Neural cell (in vitro differentiated cells): ENCODE measurements around the gene TSPAN32.

Experiments used
- EZH2 ChIP-seq: fragments of 200-600, 300-800 bp; shearing (Covaris generic), sonication (generic); IDR thresholded peaks from 2 replicates; pipeline ENCODE4 v1.6.1; 2014; ENCODE audit warnings: antibody characterized with exemption, low read length, borderline replicate concordance, mild to moderate bottlenecking; ENCODE audit not compliant: insufficient read depth, poor library complexity, severe bottlenecking
- MXI1 ChIP-seq: fragments of 450-650 bp; conservative IDR thresholded peaks from 2 replicates; pipeline ENCODE4 v1.6.1; 2014; ENCODE audit warnings: antibody characterized with exemption, mild to moderate bottlenecking; ENCODE audit not compliant: poor library complexity, severe bottlenecking
- RAD21 ChIP-seq: fragments of 450-650 bp; conservative IDR thresholded peaks from 2 replicates; pipeline ENCODE4 v1.6.1; 2014; ENCODE audit warnings: antibody characterized with exemption, mild to moderate bottlenecking, moderate library complexity
- TAF1 ChIP-seq: IDR thresholded peaks from 2 replicates; pipeline ENCODE4 v1.6.1; 2012; ENCODE audit warnings: low read depth
- TF ChIP-seq, protein P1 (sequence below): fragments of 450-650 bp; IDR thresholded peaks from 2 replicates; pipeline ENCODE4 v1.5.1; 2014; ENCODE audit warnings: antibody characterized with exemption, mild to moderate bottlenecking, moderate library complexity; ENCODE audit not compliant: poor library complexity, severe bottlenecking
- TF ChIP-seq, protein P2 (sequence below): IDR thresholded peaks from 2 replicates; pipeline ENCODE4 v1.6.1; 2012; ENCODE audit warnings: borderline replicate concordance

DNA sequence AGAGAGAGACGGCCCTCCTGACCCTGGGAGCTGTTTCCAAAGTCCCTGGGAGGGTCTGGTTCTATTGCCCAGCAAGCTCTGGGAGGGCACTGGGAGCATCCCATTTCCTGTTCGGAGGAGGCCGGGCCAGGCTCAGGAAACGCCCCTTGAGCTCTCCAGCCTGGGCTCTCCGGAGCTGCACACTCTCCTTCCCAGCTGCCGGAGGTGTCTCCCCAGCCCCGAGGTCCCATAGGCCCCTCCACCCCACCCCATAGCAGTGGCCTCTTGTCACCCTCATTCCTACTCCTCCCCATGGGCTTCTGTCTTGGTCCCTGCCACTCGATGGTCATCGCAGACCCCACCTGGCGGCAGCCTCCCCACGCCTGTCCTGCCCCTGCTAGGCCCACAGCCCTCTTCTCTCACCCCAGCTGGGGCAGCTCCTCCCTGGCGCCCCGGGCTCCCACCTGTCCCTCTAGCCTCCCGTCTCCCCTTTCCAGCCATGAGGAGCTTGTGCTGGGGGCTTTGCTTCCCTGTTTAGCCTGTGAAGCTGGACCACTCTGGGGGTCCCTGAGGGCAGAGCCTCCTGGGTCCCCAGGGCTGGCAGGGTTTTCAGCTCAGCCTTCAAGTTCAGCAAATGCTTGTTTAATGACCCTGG, 2.8 kb downstream of the TSPAN32 start:
- TF ChIP-seq EZH2, result no peak
- TF ChIP-seq, protein P1, sequence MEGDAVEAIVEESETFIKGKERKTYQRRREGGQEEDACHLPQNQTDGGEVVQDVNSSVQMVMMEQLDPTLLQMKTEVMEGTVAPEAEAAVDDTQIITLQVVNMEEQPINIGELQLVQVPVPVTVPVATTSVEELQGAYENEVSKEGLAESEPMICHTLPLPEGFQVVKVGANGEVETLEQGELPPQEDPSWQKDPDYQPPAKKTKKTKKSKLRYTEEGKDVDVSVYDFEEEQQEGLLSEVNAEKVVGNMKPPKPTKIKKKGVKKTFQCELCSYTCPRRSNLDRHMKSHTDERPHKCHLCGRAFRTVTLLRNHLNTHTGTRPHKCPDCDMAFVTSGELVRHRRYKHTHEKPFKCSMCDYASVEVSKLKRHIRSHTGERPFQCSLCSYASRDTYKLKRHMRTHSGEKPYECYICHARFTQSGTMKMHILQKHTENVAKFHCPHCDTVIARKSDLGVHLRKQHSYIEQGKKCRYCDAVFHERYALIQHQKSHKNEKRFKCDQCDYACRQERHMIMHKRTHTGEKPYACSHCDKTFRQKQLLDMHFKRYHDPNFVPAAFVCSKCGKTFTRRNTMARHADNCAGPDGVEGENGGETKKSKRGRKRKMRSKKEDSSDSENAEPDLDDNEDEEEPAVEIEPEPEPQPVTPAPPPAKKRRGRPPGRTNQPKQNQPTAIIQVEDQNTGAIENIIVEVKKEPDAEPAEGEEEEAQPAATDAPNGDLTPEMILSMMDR, result no peak
- TF ChIP-seq RAD21, result no peak
- no peak for TF ChIP-seq TAF1
- TF ChIP-seq MXI1, result no peak
- TF ChIP-seq, protein P2, sequence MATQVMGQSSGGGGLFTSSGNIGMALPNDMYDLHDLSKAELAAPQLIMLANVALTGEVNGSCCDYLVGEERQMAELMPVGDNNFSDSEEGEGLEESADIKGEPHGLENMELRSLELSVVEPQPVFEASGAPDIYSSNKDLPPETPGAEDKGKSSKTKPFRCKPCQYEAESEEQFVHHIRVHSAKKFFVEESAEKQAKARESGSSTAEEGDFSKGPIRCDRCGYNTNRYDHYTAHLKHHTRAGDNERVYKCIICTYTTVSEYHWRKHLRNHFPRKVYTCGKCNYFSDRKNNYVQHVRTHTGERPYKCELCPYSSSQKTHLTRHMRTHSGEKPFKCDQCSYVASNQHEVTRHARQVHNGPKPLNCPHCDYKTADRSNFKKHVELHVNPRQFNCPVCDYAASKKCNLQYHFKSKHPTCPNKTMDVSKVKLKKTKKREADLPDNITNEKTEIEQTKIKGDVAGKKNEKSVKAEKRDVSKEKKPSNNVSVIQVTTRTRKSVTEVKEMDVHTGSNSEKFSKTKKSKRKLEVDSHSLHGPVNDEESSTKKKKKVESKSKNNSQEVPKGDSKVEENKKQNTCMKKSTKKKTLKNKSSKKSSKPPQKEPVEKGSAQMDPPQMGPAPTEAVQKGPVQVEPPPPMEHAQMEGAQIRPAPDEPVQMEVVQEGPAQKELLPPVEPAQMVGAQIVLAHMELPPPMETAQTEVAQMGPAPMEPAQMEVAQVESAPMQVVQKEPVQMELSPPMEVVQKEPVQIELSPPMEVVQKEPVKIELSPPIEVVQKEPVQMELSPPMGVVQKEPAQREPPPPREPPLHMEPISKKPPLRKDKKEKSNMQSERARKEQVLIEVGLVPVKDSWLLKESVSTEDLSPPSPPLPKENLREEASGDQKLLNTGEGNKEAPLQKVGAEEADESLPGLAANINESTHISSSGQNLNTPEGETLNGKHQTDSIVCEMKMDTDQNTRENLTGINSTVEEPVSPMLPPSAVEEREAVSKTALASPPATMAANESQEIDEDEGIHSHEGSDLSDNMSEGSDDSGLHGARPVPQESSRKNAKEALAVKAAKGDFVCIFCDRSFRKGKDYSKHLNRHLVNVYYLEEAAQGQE, result no peak
